Activated T-helper 1 cell treated with anti-CD3 and anti-CD28 coated beads, Interleukin-12 subunit alpha, Interleukin-12 subunit beta, Interleukin-2, Interleukin-4 antibody, amounts not matched to agents 30 ng/mL and 10 ng/mL and 1 ng/mL, durations not matched to agents 14 hours and 24 hours and 36 hours (primary cell): Measurements from ENCODE around the gene DPM1. TPM values are rescaled to one million over a fixed set of nuclear protein-coding genes. Genes with fewer than 3 reads are reported as not detected.

ENCODE experiments used
- DNase-seq: peaks from one replicate; pipeline ENCODE4 v3.0.0; 2021; ENCODE audit warnings: low spot score
- H3K27ac Mint-ChIP-seq: one replicate; pipeline ENCODE4 v1.8.0; 2021; ENCODE audit warnings: mild to moderate bottlenecking, mixed read lengths
- H3K27me3 Mint-ChIP-seq: one replicate; pipeline ENCODE4 v1.8.0; 2022; ENCODE audit warnings: mild to moderate bottlenecking, moderate library complexity, mixed read lengths; ENCODE audit not compliant: insufficient read depth
- H3K36me3 Mint-ChIP-seq: one replicate; pipeline ENCODE4 v1.8.0; 2021; ENCODE audit warnings: low read depth, mixed read lengths
- H3K4me1 Mint-ChIP-seq: one replicate; pipeline ENCODE4 v1.8.0; 2021; ENCODE audit warnings: low read depth, mixed read lengths
- H3K4me3 Mint-ChIP-seq: one replicate; pipeline ENCODE4 v1.8.0; 2021; ENCODE audit warnings: mild to moderate bottlenecking, moderate library complexity, mixed read lengths
- H3K9me3 Mint-ChIP-seq: one replicate; pipeline ENCODE4 v1.8.0; 2021; ENCODE audit warnings: mixed read lengths
- intact Hi-C: fragments of 100-400 bp; cut with micrococcal nuclease; formaldehyde crosslinking; loops from one replicate; pipeline ENCODE4 v1.15.1; 2024
- total RNA-seq: library from RNA; stranded (reverse); gene quantifications from 2 replicates; pipeline ENCODE4 v1.2.3, GENCODE V29; 2022

Gene DPM1
- 54.6 and 61.2 TPM in 2 replicates for total RNA-seq

GRCh38 chr20:50957798-50958614 lies at the start of gene DPM1:
Gene DPM1, minus strand, starts transcription at chr20:50958532. Its CDS starts 9 bp downstream, at chr20:50958523.
- intact Hi-C loops: loop anchor here (1.0 to 2.0 kb wide), 5 partner anchors 27 to 1911 kb away; partner anchors contain the start of genes ADNP, BCAS4 and CSE1L
- peaks cover 23% of the 10 kb centered on the region for H3K36me3 Mint-ChIP-seq
- H3K4me1 Mint-ChIP-seq: peaks cover 50% of the 10 kb centered on the region
- no peaks in the 10 kb centered on the region for H3K27me3 Mint-ChIP-seq
- H3K27ac Mint-ChIP-seq: peak within 1 kb of the TSS; percentile 92
- no peaks in the 10 kb centered on the region for H3K9me3 Mint-ChIP-seq
- peak within 1 kb of the TSS; percentile 99 for H3K4me3 Mint-ChIP-seq
- DNase-seq: peak; percentile 83

DNA sequence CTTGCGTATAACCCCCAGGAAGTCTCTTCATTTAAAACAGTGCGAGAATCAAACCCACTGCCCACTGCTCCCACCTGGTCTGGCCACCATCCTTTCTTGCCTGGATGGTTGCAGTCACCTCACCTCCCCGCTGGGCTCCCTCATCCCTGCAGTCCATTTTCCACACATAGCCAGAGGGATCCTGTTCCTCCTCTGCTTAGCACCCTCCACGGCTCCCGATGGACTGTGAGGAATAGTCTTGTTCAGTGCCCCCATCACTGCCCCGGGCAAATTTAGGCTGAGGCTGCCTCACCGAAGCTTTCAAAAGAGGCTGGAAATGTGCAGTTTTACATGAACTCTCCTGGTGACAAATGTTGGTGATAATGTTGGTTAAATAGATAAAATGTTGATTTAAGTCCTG lies 46.9 kb upstream of the DPM1 start:
- Mint-ChIP-seq H3K4me3 (no peak overlapping the region), H3K36me3 (no peaks in the 10 kb centered on the region), H3K9me3 (no peaks in the 10 kb centered on the region), H3K4me1 (no peaks in the 10 kb centered on the region), H3K27ac (no peak overlapping the region), H3K27me3 (peaks cover 4% of the 10 kb centered on the region)
- no peak for DNase-seq
- intact Hi-C loops: no loop called here

DNA sequence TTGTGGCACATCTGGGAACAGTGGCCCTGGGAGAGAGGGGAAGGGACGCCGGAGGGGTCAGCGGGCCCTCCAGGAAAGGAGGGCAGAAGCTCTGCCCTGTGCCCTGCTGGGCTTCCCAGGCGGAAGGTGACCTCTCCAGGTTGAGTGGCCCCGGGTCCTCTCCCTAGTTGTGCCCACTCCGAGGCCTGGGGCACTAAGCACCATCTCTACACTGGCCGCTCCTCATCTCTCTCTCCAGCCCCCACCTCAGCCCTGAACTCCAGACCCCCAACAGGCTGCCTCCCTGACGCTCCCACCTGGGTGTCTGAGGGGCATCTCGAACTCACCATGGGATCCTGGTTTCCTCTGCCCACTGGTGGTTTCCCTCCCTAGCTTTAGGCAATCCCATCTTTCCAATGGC lies 46.4 kb upstream of the DPM1 start:
- DNase-seq: no peak
- Mint-ChIP-seq H3K9me3 (no peaks in the 10 kb centered on the region), H3K27ac (no peak overlapping the region), H3K36me3 (no peaks in the 10 kb centered on the region), H3K27me3 (peaks cover 4% of the 10 kb centered on the region), H3K4me1 (no peaks in the 10 kb centered on the region), H3K4me3 (no peak overlapping the region)
- intact Hi-C loops: no loop called here

DNA sequence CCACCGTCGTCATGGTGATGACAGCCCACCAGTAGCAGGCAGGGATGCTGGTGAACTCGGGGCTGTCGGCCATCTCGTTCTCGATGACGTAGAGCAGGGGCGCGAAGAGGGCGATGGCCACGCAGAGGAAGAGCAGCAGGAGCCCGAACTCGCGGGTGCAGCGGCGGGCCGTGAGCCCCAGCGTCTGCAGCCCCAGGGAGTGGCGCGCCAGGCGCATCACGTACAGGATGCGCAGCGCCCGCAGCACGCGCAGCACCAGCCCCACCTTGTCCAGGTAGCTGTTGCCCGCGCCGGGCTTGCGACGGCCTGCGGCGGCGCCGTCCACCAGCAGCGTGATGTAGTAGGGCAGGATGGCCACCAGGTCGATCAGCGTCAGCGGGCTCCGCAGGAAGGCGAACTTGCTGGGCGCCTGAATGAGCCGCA lies 46.0 kb upstream of the DPM1 start:
- intact Hi-C loops: no loop called here
- peaks cover 4% of the 10 kb centered on the region for H3K27me3 Mint-ChIP-seq
- no peak for DNase-seq

GRCh38 chr20:51003753-51004152 lies 45.4 kb upstream of the DPM1 start:
- H3K27ac Mint-ChIP-seq: no peak overlapping the region
- intact Hi-C loops: no loop called here
- H3K4me3 Mint-ChIP-seq: no peak overlapping the region
- DNase-seq: no peak
- H3K27me3 Mint-ChIP-seq: peaks cover 4% of the 10 kb centered on the region
- no peaks in the 10 kb centered on the region for H3K4me1 Mint-ChIP-seq
- no peaks in the 10 kb centered on the region for H3K36me3 Mint-ChIP-seq
- no peaks in the 10 kb centered on the region for H3K9me3 Mint-ChIP-seq

More for the DNA sequence above, 46.0 kb upstream of the DPM1 start:
- no peaks in the 10 kb centered on the region for H3K4me1 Mint-ChIP-seq
- no peak overlapping the region for H3K27ac Mint-ChIP-seq
- no peaks in the 10 kb centered on the region for H3K9me3 Mint-ChIP-seq
- no peaks in the 10 kb centered on the region for H3K36me3 Mint-ChIP-seq
- no peak overlapping the region for H3K4me3 Mint-ChIP-seq

DNA sequence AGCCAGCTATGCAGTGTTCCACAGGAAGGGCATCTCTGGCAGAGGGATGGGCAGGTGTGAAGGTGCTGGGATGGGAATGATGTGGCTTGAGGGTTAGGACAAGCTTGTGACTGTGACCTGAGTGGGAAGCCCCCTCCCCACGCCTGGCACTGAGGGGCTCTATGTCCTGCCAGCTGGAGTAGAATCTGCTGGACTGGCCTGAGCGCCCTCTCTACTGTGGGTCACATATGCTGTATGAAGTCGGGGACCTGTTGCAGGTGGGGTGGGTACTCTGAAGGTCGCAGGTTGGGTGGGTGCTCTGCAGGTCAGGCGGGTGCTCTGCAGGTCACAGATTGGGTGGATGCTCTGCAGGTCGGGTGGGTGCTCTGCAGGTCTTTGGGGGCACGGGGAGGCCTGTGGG lies 44.3 kb upstream of the DPM1 start:
- DNase-seq: no peak
- Mint-ChIP-seq H3K27ac (no peak overlapping the region), H3K36me3 (no peaks in the 10 kb centered on the region), H3K27me3 (peaks cover 5% of the 10 kb centered on the region), H3K9me3 (no peaks in the 10 kb centered on the region), H3K4me3 (no peak overlapping the region), H3K4me1 (no peaks in the 10 kb centered on the region)
- intact Hi-C loops: no loop called here

DNA sequence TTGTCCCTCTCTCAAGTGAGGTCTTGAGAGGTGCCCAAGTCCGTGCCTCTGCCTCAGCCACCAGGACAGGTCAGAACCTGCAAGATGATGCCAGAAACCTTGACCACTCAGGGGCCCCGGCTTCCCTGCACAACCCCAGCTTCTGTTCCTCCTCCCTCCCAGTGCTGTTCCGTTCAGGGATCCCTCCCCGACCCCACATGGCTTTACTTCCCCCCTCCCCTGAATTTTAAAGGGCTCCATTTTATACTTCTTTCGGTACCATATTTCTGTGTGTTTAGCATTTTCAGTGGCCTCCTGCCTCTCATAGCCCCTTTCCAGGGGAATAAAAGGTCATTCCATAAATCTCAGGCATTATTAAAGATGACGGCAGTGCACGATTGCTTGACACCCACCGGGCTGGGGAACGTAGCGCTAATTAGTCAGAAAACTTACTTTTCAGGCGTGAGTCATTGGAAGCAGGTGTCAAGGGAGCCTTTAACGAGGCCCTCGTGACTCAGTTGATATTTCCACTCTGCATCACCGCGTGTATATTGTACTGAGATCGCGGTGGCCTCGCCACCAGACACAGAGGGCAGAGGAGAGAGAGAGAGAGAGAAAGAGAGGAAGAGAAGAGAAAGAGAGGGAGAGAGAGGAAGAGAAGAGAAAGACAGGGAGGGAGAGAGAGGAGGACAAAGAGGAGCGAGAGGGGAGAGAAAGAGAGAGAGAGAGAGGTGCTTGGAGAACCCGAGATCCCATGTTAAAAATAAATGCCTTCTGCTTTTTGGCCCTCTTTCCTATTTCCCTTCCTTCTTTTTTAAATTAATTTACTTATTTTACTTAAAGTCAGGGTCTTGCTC lies 43.3 kb upstream of the DPM1 start:
- H3K9me3 Mint-ChIP-seq: no peaks in the 10 kb centered on the region
- no peaks in the 10 kb centered on the region for H3K36me3 Mint-ChIP-seq
- no peak overlapping the region for H3K4me3 Mint-ChIP-seq
- DNase-seq: no peak
- peaks cover 9% of the 10 kb centered on the region for H3K27me3 Mint-ChIP-seq
- H3K4me1 Mint-ChIP-seq: no peaks in the 10 kb centered on the region
- intact Hi-C loops: no loop called here
- no peak overlapping the region for H3K27ac Mint-ChIP-seq

GRCh38 chr20:50999355-50999754 lies 41.0 kb upstream of the DPM1 start:
- H3K4me1 Mint-ChIP-seq: no peaks in the 10 kb centered on the region
- H3K36me3 Mint-ChIP-seq: no peaks in the 10 kb centered on the region
- no peak for DNase-seq
- no peak overlapping the region for H3K4me3 Mint-ChIP-seq
- intact Hi-C loops: no loop called here
- H3K27ac Mint-ChIP-seq: no peak overlapping the region
- peaks cover 11% of the 10 kb centered on the region for H3K27me3 Mint-ChIP-seq
- no peaks in the 10 kb centered on the region for H3K9me3 Mint-ChIP-seq

DNA sequence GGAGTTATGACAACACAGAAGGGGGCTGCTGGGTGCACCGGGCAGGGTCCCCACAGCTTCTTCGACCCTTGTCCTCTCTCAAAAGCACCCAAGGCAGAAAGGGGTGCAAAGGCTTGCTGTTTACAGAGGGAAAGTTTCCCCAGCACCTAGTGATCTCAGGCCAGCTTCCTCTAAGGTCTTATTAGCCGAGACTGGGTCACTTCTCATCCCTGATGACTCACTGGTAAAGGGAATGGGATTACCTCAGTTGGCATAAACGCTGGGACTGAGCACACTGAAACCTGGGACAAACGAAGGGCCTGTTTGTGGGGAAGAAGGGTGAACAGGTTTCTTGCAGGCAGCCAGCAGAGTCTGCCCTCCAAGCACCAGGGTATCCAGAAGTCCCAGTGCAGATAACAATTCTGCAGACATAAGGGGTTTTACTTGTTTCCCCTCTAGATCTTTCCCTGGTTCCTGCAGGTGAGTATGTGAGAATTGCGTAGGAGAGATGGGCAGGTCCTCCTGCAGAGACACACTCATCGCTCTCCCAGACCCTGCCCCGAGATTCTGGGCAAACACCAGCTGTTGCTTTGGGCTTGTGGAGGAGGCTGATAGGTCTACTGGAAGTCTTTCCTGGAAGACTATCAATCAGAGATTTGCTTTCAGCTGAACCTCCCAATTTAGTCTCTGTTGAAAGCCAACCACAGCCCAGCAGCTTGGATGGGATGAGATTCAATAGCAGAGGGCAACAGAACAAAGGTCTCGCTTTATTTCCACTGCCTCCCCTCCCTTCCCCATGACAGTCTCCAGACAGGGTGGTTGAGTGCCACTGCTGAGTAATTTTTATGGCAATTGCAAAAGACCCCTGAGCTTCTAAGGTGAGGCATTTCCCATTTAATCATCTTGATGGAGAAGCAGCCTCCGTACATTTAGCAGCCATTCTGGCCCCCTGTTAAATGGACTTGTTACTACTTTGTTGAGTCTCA lies 38.9 kb upstream of the DPM1 start:
- DNase-seq: no peak
- H3K9me3 Mint-ChIP-seq: no peaks in the 10 kb centered on the region
- peaks cover 6% of the 10 kb centered on the region for H3K4me1 Mint-ChIP-seq
- no peaks in the 10 kb centered on the region for H3K36me3 Mint-ChIP-seq
- no peak overlapping the region for H3K27ac Mint-ChIP-seq
- H3K27me3 Mint-ChIP-seq: peaks cover 9% of the 10 kb centered on the region
- intact Hi-C loops: no loop called here
- H3K4me3 Mint-ChIP-seq: no peak overlapping the region

DNA sequence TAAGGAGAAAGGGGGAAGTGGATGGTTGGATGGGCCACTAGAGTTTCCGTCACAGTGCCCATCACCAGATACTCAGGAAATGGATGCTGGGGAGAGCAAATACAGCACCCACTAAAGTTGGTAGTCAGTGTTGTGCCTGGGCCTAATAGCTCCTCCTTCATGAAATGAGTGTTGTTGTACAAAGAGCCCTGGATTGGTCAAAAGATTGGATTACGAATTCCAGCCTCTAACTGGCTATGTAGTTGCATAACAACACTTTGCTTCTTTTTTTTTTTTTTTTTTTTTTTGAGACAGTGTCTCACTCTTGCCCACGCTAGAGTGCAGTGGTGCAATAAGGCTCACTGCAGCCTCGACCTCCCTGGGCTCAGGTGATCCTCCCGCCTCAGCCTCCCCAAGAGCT lies 37.2 kb upstream of the DPM1 start:
- peaks cover 9% of the 10 kb centered on the region for H3K27me3 Mint-ChIP-seq
- H3K4me1 Mint-ChIP-seq: peaks cover 6% of the 10 kb centered on the region
- H3K36me3 Mint-ChIP-seq: no peaks in the 10 kb centered on the region
- intact Hi-C loops: no loop called here
- no peak for DNase-seq
- no peak overlapping the region for H3K27ac Mint-ChIP-seq
- no peak overlapping the region for H3K4me3 Mint-ChIP-seq
- no peaks in the 10 kb centered on the region for H3K9me3 Mint-ChIP-seq

- H3K9me3 Mint-ChIP-seq: no peaks in the 10 kb centered on the region
- no peak overlapping the region for H3K4me3 Mint-ChIP-seq
- H3K36me3 Mint-ChIP-seq: no peaks in the 10 kb centered on the region
- no peak for DNase-seq
- H3K4me1 Mint-ChIP-seq: peaks cover 6% of the 10 kb centered on the region
- H3K27ac Mint-ChIP-seq: no peak overlapping the region
- H3K27me3 Mint-ChIP-seq: peaks cover 7% of the 10 kb centered on the region
- intact Hi-C loops: loop anchor here (1.0 kb wide), 1 partner anchor 312 kb away; no protein-coding TSS in a partner anchor
Measured at GRCh38 chr20:50993876-50994275, 35.5 kb upstream of the DPM1 start.

DNA sequence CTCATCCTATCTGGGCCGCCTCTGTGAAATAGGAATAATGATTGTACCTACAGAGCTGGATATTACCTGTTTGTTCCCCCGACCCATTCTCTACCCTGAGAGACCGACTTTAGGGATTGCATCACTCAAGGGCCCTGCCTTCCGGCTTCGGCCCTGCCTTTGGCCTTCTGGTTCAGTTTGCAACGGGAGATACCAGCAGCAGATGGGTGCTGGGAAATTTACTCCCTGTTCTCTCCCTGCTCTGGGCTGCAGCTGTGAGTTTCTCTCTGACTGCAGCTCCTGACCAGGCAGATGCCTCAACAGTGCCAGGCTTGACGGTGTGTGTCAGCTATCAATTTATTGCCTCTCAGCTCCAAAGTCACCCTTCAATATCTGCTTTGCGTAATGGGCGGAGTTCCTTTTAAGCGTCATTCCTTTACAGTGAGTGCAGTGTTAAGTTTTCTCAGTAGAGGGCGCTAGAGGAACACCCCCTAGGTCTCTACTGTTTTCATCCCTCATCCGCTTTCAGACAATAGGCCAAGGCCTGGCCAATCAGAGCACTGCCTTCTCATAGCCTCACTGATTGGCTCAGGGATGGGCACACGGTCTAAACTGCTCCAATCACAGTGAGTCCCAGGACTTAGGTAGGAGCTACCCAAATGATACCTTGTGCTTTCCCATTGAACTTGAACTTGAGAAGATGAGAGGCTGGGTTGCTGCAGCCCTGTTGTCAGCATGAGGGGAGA lies 34.6 kb upstream of the DPM1 start:
- H3K36me3 Mint-ChIP-seq: no peaks in the 10 kb centered on the region
- intact Hi-C loops: loop anchor here (1.0 kb wide), 1 partner anchor 313 kb away; no protein-coding TSS in a partner anchor
- H3K27me3 Mint-ChIP-seq: peaks cover 9% of the 10 kb centered on the region
- H3K4me1 Mint-ChIP-seq: peaks cover 6% of the 10 kb centered on the region
- no peaks in the 10 kb centered on the region for H3K9me3 Mint-ChIP-seq
- no peak overlapping the region for H3K4me3 Mint-ChIP-seq
- peak; percentile 33 for DNase-seq
- no peak overlapping the region for H3K27ac Mint-ChIP-seq
